Measurements from ENCODE around the gene OTUD7B.

Gene OTUD7B

DNA sequence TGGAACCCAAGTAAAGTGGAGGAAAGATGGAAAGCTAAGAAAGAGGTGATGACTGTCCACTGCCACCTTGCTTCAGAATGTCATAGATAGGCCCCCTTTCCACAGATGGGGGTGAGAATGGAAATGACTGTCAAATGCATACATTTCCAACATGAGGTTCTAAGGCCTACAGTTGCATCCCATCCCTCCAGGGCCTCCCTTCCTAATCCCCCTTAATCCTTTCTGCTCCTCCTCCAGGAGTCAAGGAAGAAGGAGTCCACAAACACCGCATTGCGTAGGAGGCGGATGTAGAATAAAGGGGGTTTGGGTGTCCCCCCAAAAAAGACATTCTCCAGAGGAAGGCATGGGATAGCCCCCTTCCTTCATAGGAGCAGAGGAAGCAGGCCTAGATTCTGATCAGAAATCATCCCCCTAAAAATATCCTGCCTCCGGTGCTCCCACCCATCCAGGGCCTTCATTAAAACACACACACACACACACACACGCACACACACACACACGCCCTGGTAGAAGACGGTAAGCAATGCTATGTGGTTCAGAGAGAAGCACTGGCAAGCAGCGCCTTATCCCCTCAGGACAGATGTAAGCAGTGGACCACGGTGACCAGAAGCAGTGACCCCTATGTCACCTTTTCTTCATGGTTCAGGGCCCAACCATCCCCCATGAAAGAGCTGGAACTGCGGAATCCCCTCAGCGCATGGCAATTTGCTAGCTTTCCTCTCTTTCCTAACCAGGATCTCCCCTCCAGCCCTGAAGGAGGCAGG, 94.9 kb downstream of the OTUD7B start:
- DNase-seq = no peak

DNA sequence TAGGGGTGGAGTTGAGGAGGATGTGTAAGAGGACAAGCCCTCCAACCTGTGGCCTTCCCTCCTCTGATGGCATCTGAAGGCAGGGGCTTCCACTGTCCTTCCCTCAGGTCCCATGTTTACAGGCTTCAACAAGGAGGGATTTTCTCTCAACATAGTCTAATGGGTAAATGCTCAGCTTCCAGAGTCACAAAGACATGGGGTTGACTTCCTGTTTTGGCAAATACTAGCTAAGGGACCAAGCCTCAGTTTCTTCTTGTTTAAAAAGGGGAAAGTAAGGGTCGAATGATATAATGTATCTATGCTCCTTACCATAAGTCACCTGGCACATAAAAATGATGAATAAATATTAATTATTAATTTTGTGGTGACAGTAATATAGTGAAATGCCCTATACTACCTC, 96.0 kb downstream of the OTUD7B start:
- no peak for DNase-seq

DNA sequence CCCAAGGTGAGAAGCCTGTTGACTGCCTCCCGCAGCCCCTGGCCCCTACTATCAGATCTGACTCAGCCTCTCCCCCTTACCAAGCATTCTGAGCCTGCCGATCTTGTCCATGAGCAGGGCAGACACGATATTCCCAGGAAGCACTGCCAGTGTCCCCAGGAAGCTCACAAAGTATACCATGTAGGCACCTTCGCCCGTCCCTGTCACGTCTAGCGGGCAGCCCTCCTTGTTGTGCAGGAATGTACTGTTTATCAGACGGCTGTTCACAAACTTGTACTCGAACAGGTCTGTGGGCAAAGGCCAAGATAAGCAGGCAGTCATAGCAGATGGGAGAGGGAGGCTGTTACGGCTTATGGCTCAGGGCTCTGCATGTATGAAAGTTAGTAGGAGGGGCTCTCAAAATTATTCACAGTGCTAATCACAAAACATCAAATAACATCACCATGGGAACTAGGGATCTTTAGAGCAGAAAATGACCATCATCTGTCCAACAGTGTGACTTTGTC, 103.9 kb downstream of the OTUD7B start:
- DNase-seq = no peak

DNA sequence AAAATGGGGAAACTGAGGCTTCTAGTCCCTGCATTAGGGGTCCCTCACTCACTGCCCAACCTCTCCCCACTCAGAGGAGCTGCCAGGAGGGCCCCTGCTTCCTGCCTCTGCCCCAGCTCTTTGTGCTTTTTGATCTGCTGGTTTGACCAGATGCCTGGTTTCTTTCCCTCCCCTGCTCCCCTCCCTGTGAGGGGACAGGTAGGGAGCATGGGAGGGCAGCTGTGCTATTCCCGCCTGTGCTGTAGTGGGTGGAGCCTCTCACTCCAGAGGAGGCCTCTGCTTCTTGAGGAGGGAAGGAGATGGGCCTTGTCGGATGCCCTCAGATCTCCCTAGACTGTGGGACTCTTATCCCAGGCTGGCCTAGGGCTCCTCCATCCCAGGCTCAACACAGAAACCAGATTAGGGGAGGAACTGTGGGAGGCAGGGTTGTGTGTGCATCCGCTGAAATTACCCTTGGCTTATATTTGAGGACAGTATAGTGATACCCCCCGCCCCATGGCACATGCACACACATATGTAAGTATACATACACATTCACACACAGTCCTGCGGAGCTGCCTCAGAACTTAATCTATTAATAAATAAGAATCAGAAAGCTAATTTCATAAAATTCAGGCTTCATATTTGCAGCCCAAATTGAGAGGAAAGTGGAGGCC, 106.6 kb downstream of the OTUD7B start:
- DNase-seq = no peak

DNA sequence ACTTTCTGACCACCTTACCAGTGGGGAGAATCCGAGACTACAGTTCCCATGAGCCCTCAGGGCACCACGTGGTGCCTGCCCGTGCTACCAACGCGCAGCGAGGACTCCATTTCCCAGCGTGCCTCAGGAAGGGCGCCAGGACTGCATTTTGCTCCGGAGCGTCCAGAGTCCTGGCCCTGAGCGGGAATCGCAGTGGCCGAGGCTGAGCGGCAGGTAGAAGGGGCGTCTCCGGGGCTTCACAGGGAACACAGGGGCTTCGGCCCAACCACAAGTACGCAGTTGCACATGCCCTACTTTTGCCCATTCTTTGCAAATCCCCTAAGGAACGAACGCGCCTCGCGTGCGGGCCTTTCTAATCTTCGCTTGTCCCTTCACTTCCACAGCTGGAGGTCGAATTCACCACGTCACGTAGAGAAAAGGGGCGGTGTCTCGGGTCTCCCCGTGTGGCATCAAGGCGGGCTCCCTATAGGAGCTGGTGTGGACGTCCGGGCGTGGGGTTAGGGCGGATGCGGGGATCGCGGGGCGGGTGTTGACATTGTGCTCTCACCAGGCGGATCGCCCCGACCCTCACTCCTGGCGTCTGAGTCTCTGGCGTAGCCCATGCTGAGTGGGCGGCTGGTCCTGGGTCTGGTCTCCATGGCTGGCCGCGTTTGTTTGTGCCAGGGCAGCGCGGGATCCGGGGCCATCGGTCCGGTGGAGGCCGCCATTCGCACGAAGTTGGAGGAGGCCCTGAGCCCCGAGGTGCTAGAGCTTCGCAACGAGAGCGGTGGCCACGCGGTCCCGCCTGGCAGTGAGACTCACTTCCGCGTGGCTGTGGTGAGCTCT, 110.9 kb downstream of the OTUD7B start, which contains the start of gene BOLA1:
BOLA1 (plus strand) TSS at position 109 of the 825 bp plus-strand sequence; CDS start at position 601, 492 bp downstream.
- DNase-seq = peak; percentile 90

DNA sequence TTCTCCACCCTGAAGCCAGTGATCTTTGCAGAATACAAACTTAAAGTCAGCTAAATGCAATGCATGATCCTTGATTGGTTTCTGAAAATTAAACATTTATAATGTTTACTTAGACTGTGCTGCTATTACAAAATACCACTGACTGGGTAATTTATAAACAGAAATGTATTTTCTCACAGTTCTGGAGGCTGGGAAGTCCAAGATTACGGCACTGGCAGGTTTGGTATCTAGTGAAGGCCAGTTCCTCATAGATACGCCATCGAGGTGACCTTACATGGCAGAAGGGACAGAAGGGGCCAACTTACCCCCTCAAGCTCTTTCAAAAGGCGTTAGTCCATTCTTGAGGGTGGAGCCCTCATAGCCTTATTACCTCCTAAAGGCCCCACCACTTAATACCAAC, 114.0 kb downstream of the OTUD7B start:
- DNase-seq = no peak

DNA sequence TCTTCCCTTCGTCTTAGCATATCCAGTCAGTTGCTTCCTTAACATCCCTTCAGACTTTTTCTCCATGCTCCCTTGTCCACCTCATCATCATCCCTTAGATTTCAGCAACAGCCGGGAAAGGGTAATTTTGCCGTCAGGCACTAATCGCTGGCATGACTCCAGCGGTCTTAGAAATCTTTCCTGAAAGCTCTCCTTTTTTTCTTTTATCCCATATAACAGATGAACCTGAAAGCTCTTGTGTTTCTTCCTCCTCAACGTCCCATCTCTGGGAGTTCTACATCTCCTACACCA, 121.6 kb downstream of the OTUD7B start:
- no peak for DNase-seq

DNA sequence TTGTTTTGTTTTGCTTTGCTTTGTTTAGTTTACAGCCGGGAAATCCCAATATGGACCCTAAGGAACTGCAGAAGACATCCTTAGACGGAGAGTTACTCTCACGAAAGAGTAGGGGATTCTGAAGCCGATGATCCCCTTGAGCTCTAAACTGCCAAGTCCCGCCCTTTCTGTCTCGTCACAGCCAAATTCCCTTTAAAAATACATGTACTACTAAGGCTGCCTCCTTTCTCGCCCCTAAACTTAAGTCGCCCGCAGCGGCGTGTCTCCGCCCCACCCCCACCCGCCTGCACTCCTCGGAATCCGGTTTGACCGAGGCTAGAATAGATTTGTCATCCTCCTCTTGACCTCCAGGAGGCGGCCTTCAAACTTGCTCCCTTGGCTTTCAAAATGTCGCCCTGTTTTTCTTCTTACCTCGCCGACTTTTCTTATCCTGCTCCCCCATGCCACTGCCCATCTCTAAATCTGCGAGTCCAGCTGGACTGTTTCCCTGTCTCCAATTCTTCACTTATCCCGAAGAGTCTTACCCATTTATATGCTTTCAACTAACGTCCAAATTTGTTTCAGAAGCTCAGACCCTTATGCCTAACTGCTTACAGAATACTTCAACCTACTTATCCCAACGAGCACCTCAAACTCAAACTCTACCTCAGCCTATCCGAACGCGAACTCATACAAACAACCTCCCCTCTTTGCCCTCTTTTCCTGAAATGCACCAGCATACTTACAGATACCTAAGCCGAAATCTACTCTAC, 122.1 kb downstream of the OTUD7B start:
- DNase-seq = peak; percentile 81

Data from NCI-H748 treated with DMSO at 0.1 percent for 48 hours (cell line).